Glutamatergic neuron (in vitro differentiated cells): ENCODE results near the gene SLC25A26. TPM values are rescaled to one million over a fixed set of nuclear protein-coding genes. Genes with fewer than 3 reads are reported as not detected.

Source experiments
- DNase-seq: peaks from one replicate; pipeline ENCODE4 v3.0.0; 2022
- H3K27ac Mint-ChIP-seq: one replicate; pipeline ENCODE4 v1.8.0; 2020; ENCODE audit warnings: mild to moderate bottlenecking, mixed read lengths, inconsistent platforms; ENCODE audit not compliant: unreplicated experiment
- H3K27me3 Mint-ChIP-seq: one replicate; pipeline ENCODE4 v1.8.0; 2020; ENCODE audit warnings: mild to moderate bottlenecking, moderate library complexity, mixed read lengths, inconsistent platforms; ENCODE audit not compliant: unreplicated experiment
- H3K36me3 Mint-ChIP-seq: one replicate; pipeline ENCODE4 v1.8.0; 2020; ENCODE audit warnings: mild to moderate bottlenecking, mixed read lengths, inconsistent platforms; ENCODE audit not compliant: unreplicated experiment
- H3K4me1 Mint-ChIP-seq: one replicate; pipeline ENCODE4 v1.8.0; 2020; ENCODE audit warnings: mild to moderate bottlenecking, low read depth, mixed read lengths, inconsistent platforms; ENCODE audit not compliant: unreplicated experiment
- H3K4me3 Mint-ChIP-seq: one replicate; pipeline ENCODE4 v1.8.0; 2020; ENCODE audit warnings: mild to moderate bottlenecking, mixed read lengths, inconsistent platforms; ENCODE audit not compliant: unreplicated experiment
- H3K9me3 Mint-ChIP-seq: one replicate; pipeline ENCODE4 v1.8.0; 2020; ENCODE audit warnings: mild to moderate bottlenecking, moderate library complexity, mixed read lengths, inconsistent platforms; ENCODE audit not compliant: unreplicated experiment
- total RNA-seq: library from RNA; stranded (reverse); fragmentation: NEBNext Ultra II Directional; extraction: Animal tissue kit (Norgen Biotek cat#: 25700); gene quantifications from one replicate; pipeline ENCODE4 v1.2.1, GENCODE V29; 2021; ENCODE audit not compliant: unreplicated experiment
- TF ChIP-seq, protein P1 (sequence below): fragments of 200-600 bp; sonication (generic); IDR thresholded peaks from one replicate; pipeline ENCODE4 v1.5.0; 2021; ENCODE audit not compliant: partially characterized antibody, unreplicated experiment

The SLC25A26 gene
- total RNA-seq, 1 donor from 2014 or later, result 12.7 TPM

DNA sequence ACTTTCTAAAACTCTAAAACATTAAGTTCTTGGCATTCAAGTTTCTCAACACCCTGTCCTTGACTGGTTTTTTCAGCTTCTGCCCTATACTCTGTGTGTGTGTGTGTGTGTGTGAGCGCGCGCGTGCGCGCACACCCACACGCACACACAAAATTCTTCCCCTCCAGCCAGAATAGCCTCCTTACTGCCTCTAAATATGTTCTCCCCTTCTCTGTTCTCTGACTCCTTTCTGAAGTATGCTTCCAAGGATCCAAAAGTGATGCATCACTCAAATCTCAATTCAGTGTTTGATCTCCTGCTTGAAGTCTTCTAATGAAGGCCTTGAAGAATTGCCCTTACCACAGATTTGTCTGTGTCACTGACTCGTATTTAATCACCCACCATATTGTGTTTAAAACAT lies 129.8 kb downstream of the SLC25A26 start:
- H3K27me3 Mint-ChIP-seq, result no peaks in the 10 kb centered on the region
- H3K36me3 Mint-ChIP-seq, result no peaks in the 10 kb centered on the region
- no peak overlapping the region for H3K27ac Mint-ChIP-seq
- H3K4me3 Mint-ChIP-seq, result no peak overlapping the region
- no peaks in the 10 kb centered on the region for H3K4me1 Mint-ChIP-seq
- DNase-seq, result no peak
- TF ChIP-seq, protein P1, sequence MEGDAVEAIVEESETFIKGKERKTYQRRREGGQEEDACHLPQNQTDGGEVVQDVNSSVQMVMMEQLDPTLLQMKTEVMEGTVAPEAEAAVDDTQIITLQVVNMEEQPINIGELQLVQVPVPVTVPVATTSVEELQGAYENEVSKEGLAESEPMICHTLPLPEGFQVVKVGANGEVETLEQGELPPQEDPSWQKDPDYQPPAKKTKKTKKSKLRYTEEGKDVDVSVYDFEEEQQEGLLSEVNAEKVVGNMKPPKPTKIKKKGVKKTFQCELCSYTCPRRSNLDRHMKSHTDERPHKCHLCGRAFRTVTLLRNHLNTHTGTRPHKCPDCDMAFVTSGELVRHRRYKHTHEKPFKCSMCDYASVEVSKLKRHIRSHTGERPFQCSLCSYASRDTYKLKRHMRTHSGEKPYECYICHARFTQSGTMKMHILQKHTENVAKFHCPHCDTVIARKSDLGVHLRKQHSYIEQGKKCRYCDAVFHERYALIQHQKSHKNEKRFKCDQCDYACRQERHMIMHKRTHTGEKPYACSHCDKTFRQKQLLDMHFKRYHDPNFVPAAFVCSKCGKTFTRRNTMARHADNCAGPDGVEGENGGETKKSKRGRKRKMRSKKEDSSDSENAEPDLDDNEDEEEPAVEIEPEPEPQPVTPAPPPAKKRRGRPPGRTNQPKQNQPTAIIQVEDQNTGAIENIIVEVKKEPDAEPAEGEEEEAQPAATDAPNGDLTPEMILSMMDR, result no peak
- no peaks in the 10 kb centered on the region for H3K9me3 Mint-ChIP-seq

GRCh38 chr3:66353039-66353438 lies 132.2 kb downstream of the SLC25A26 start:
- H3K27ac Mint-ChIP-seq, result no peak overlapping the region
- H3K36me3 Mint-ChIP-seq, result no peaks in the 10 kb centered on the region
- TF ChIP-seq, protein P1, result no peak
- no peak for DNase-seq
- H3K27me3 Mint-ChIP-seq, result no peaks in the 10 kb centered on the region
- H3K4me1 Mint-ChIP-seq, result no peaks in the 10 kb centered on the region
- H3K9me3 Mint-ChIP-seq, result no peaks in the 10 kb centered on the region
- H3K4me3 Mint-ChIP-seq, result no peak overlapping the region

- Mint-ChIP-seq H3K9me3 (no peaks in the 10 kb centered on the region), H3K4me1 (no peaks in the 10 kb centered on the region), H3K27me3 (no peaks in the 10 kb centered on the region), H3K4me3 (no peak overlapping the region), H3K27ac (no peak overlapping the region), H3K36me3 (no peaks in the 10 kb centered on the region)
- DNase-seq, result no peak
- TF ChIP-seq, protein P1, result no peak
Measured at GRCh38 chr3:66353530-66353929, 132.7 kb downstream of the SLC25A26 start.

- Mint-ChIP-seq H3K27ac (no peak overlapping the region), H3K4me1 (no peaks in the 10 kb centered on the region), H3K36me3 (no peaks in the 10 kb centered on the region), H3K9me3 (no peaks in the 10 kb centered on the region), H3K4me3 (no peak overlapping the region), H3K27me3 (no peaks in the 10 kb centered on the region)
- TF ChIP-seq, protein P1, result no peak
- no peak for DNase-seq
Measured at GRCh38 chr3:66354001-66354400, 133.2 kb downstream of the SLC25A26 start.

DNA sequence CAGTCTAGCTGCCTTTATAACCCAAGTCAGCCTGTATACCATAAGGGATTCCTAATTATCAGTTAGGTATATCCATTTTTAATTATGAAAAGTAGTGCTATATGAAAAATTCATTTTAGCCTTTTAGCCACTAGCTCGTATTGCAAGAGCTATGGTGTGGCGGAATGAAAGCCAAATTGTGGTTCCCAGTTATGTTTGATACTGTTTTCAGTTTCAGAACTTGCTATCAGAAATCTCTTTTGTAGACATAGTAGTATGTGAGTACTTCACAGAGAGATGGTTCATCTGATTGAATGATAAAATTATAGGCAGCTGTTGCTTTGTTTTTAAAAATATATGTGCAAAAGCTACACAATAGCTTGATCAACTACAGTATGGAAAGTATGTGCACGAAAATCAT lies 134.6 kb downstream of the SLC25A26 start:
- Mint-ChIP-seq H3K4me3 (no peak overlapping the region), H3K4me1 (no peaks in the 10 kb centered on the region)
- TF ChIP-seq, protein P1, result no peak

More for the DNA sequence above, 134.6 kb downstream of the SLC25A26 start:
- DNase-seq, result no peak
- no peaks in the 10 kb centered on the region for H3K9me3 Mint-ChIP-seq
- H3K36me3 Mint-ChIP-seq, result no peaks in the 10 kb centered on the region
- no peaks in the 10 kb centered on the region for H3K27me3 Mint-ChIP-seq
- H3K27ac Mint-ChIP-seq, result no peak overlapping the region
